ENCODE data around the gene CCDC124.

DNA sequence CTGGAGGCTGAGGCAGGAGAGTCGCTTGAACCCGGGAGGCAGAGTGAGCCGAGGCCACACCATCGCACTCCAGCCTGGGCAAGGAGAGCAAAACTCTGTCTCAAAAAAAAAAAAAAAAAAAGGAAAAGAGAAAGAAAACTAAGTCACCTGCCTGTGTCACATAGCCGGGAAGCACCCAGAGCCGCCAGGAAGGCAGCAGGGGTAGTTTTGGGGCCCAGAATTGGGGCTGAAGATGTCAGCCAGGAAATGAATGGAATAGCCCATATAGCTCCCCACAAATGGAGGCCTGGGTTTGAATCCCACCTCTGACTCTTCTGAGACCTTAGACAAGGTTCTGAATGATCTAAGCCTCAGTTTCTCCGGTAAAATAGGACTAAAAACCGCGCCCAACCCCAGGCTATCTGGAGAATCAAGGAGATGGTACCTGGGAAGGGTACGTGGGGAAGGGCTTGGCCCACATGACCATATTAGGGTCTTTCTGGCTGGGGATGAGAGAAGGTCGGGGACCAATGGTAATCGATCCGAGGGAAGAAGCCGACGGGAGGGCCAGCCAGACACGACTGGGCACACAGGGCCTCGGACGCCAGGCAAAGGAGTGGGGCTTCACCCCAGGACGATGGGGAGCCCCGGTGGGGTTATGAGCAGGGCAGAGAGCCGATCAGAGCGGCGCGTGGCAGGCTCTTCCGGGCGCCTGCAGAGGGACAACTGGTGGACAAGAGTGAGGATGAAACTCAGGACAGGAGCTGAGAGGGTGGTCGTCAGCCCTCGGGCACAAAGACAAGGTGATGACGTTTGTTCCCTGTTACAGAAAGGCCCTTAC is 14.4 kb downstream of the CCDC124 start:
- TF ChIP-seq, protein P1, sequence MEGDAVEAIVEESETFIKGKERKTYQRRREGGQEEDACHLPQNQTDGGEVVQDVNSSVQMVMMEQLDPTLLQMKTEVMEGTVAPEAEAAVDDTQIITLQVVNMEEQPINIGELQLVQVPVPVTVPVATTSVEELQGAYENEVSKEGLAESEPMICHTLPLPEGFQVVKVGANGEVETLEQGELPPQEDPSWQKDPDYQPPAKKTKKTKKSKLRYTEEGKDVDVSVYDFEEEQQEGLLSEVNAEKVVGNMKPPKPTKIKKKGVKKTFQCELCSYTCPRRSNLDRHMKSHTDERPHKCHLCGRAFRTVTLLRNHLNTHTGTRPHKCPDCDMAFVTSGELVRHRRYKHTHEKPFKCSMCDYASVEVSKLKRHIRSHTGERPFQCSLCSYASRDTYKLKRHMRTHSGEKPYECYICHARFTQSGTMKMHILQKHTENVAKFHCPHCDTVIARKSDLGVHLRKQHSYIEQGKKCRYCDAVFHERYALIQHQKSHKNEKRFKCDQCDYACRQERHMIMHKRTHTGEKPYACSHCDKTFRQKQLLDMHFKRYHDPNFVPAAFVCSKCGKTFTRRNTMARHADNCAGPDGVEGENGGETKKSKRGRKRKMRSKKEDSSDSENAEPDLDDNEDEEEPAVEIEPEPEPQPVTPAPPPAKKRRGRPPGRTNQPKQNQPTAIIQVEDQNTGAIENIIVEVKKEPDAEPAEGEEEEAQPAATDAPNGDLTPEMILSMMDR (IDR thresholded peaks at IDR 0.05) = no peak
- TF ChIP-seq POLR2A (IDR thresholded peaks at IDR 0.05) = no peak

All from breast epithelium (tissue), 3 donors.